HepG2 (cell line): Measurements from ENCODE around the gene ATP13A3. TPM values are rescaled to one million over a fixed set of nuclear protein-coding genes. Genes with fewer than 3 reads are reported as not detected.
A peak's percentile ranks its signal among the peaks of the same experiment; 100 is the strongest.

ENCODE experiments used
- ATF1 ChIP-seq: IDR thresholded peaks from 2 replicates; pipeline ENCODE4 v1.6.1; 2016; ENCODE audit warnings: mild to moderate bottlenecking, control low read depth
- CREB1 ChIP-seq, 2 experiments: fragments of 450-650 bp in 1 of 2; IDR thresholded peaks; 2 replicates each; pipeline ENCODE4 v1.6.1; 2016 to 2017; ENCODE audit warnings: control low read depth in 1 of 2, mild to moderate bottlenecking in 1 of 2, missing compliant biosample characterization in 1 of 2, missing genetic modification characterization in 1 of 2
- FOXA1 ChIP-seq, 2 experiments: fragments of 450-650 bp in 1 of 2; sonication (generic) in 1 of 2; formaldehyde crosslinking in 1 of 2; IDR thresholded peaks; 2 replicates each; pipeline versions ENCODE4 v1.4.0 to v1.6.1; 2016 to 2020; ENCODE audit warnings: missing genetic modification reagents in 1 of 2
- GPN1 ChIP-seq: sonication (generic); formaldehyde crosslinking; IDR thresholded peaks from 2 replicates; pipeline ENCODE4 v1.5.1; 2020; ENCODE audit warnings: missing genetic modification reagents, borderline replicate concordance
- HNF4A ChIP-seq: sonication (generic); formaldehyde crosslinking; IDR thresholded peaks from 2 replicates; pipeline ENCODE4 v1.4.0; 2020; ENCODE audit warnings: missing genetic modification reagents
- MEF2D ChIP-seq: sonication (generic); formaldehyde crosslinking; IDR thresholded peaks from 2 replicates; pipeline ENCODE4 v1.5.1; 2020; ENCODE audit warnings: mild to moderate bottlenecking, missing genetic modification reagents
- REPIN1 ChIP-seq: sonication (generic); formaldehyde crosslinking; IDR thresholded peaks from 2 replicates; pipeline ENCODE4 v1.8.0; 2022; ENCODE audit warnings: missing genetic modification reagents, low read depth, mild to moderate bottlenecking, borderline replicate concordance
- TRAFD1 ChIP-seq: sonication (generic); formaldehyde crosslinking; IDR thresholded peaks from 2 replicates; pipeline ENCODE4 v1.5.1; 2020; ENCODE audit warnings: missing genetic modification reagents, mild to moderate bottlenecking, borderline replicate concordance
- ZBTB10 ChIP-seq: sonication (generic); formaldehyde crosslinking; IDR thresholded peaks from 2 replicates; pipeline ENCODE4 v1.4.0; 2020; ENCODE audit warnings: missing genetic modification reagents, borderline replicate concordance
- ZKSCAN8 ChIP-seq: IDR thresholded peaks from 2 replicates; pipeline ENCODE4 v1.6.1; 2016; ENCODE audit warnings: borderline replicate concordance, missing genetic modification reagents, missing compliant biosample characterization
- ZNF136 ChIP-seq: sonication (generic); formaldehyde crosslinking; IDR thresholded peaks from 2 replicates; pipeline ENCODE4 v1.8.1; 2022; ENCODE audit warnings: low read depth, mild to moderate bottlenecking, moderate library complexity, missing genetic modification reagents
- ZNF3 ChIP-seq: IDR thresholded peaks from 2 replicates; pipeline ENCODE4 v1.7.0; 2017; ENCODE audit warnings: inconsistent platforms
- ZNF646 ChIP-seq: sonication (generic); formaldehyde crosslinking; IDR thresholded peaks from 2 replicates; pipeline ENCODE4 v1.9.0; 2021; ENCODE audit warnings: mild to moderate bottlenecking, missing genetic modification reagents
- polyA plus RNA-seq, 8 experiments: library from polyadenylated mRNA; depleted of rRNA in 3 of 8; stranded (reverse) in 7 of 8; unstranded in 1 of 8; fragments of >200 nt; fragmentation: Illumina TruSeq in 4 of 8; extraction: Trizol in 4 of 8; gene quantifications; 2 replicates each; pipeline versions ENCODE4 v1.2.1 to v1.2.3, GENCODE V29; 2011 to 2016; ENCODE audit warnings: low read depth in 4 of 8, missing spikeins in 1 of 8, mixed read lengths in 1 of 8; ENCODE audit not compliant: insufficient read depth in 1 of 8
- total RNA-seq, 5 experiments: library from RNA; depleted of rRNA; stranded (reverse); fragments of >200 nt; fragmentation: Illumina TruSeq; extraction: Trizol; gene quantifications; 2 replicates each; pipeline ENCODE4 v1.2.3, GENCODE V29; 2016; ENCODE audit warnings: low read depth in 1 of 5

The ATP13A3 gene
- total and polyA plus RNA-seq, 2 of the 13 experiments (the other 11 are each of a cell fraction or from before 2014, with no cell fraction given), result 44.9 to 80.8 TPM

GRCh38 chr3:194496217-194496919 is 9.6 kb upstream of the ATP13A3 start (continued):
- TF ChIP-seq ZBTB10 (CRISPR knock-in tag) (no peak), ZKSCAN8 (CRISPR knock-in tag) (peak; percentile 71; the same call in 1 of the 2 replicates), HNF4A (CRISPR knock-in tag) (peak; percentile 93), ZNF3 (CRISPR knock-in tag) (no peak), FOXA1 (IDR thresholded peaks at IDR 0.05) (no peak), FOXA1 (CRISPR knock-in tag; IDR thresholded peaks at IDR 0.05) (peak; percentile 54), TRAFD1 (CRISPR knock-in tag) (no peak), REPIN1 (CRISPR knock-in tag) (0 out of 2 replicates have a peak, but pooled peaks have one; percentile 32), ATF1 (peak; percentile 42; the same call in 1 of the 2 replicates), MEF2D (CRISPR knock-in tag) (peak; percentile 27; the same call in 1 of the 2 replicates), GPN1 (CRISPR knock-in tag) (no peak), ZNF646 (CRISPR knock-in tag) (peak; percentile 29; the same call in 1 of the 2 replicates), CREB1 (IDR thresholded peaks at IDR 0.05) (no peak), CREB1 (CRISPR knock-in tag; IDR thresholded peaks at IDR 0.05) (peak; percentile 60), ZNF136 (0 out of 2 replicates have a peak, but pooled peaks have one; percentile 39)
